ENCODE data around the gene SLC25A22. TPM values are rescaled to one million over a fixed set of nuclear protein-coding genes. Genes with fewer than 3 reads are reported as not detected.

The SLC25A22 gene
- total and polyA plus RNA-seq, 2 donors (not counting 1 experiment from before 2014, with no cell fraction given): 25.7 to 45.7 TPM

DNA sequence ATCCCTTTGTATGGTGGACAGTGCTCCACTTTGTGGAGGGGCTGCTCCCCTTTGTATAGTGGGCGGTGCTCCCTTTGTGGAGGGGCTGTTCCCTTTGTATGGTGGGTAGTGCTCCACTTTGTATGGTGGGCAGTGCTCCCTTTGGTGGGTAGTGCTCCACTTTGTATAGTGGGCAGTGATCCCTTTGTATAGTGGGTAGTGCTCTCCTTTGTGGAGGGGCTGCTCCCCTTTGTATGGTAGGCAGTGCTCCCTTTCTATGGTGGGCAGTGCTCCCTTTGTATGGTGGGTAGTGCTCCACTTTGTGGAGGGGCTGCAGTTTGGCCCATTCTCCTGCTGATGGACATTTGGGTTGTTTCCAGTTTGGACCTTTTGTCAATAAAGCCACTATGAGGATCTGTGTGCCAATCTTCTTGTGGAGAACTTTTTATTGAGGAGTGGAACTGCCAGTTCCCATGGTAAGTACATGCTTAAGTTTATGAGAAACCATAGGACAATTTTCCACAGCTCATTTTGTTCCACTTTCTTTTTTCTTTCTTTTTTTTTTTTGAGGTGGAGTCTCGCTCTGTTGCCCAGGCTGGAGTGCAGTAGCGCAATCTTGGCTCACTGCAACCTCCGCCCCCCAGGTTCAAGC, 55.4 kb downstream of the SLC25A22 start:
- Histone ChIP-seq H4K20me1 (ENCODE audit: control insufficient read depth, insufficient read depth, low read length, poor library complexity, severe bottlenecking) (peaks cover 3% of the 10 kb centered on the region), H3K4me3 (ENCODE audit: control extremely low read depth in 1 of 5, extremely low read depth in 1 of 5, insufficient read depth in 1 of 5, low read depth in 2 of 5, low read length in 4 of 5) (no peak overlapping the region), H3K27me3 (replicated peaks in 1 of 4; ENCODE audit: control extremely low read depth in 1 of 4, control insufficient read depth in 3 of 4, insufficient read depth in 4 of 4, low read length in 3 of 4) (peaks cover 0 to 2% (median 0%) of the 10 kb centered on the region in 4 experiments), H2AFZ (ENCODE audit: insufficient read depth, low read depth, low read length, poor library complexity, severe bottlenecking) (no peak overlapping the region), H3K27ac (ENCODE audit: low read length in 2 of 2) (no peak overlapping the region), H3K36me3 (replicated peaks in 1 of 2; ENCODE audit: control extremely low read depth in 1 of 2, control insufficient read depth in 1 of 2, extremely low read depth in 1 of 2, insufficient read depth in 2 of 2, low read length in 1 of 2) (no peaks in the 10 kb centered on the region), H3K4me1 (ENCODE audit: control insufficient read depth in 2 of 2, insufficient read depth in 2 of 2, low read length in 2 of 2) (peaks cover 8 to 10% of the 10 kb centered on the region in 2 donors), H3K9me3 (ENCODE audit: control extremely low read depth in 1 of 3, control insufficient read depth in 2 of 3, insufficient read depth in 1 of 3, low read length in 2 of 3) (no peaks in the 10 kb centered on the region), H3K4me2 (replicated peaks; ENCODE audit: low read depth, low read length, poor library complexity, severe bottlenecking) (no peak overlapping the region), H3K79me2 (ENCODE audit: control insufficient read depth, insufficient read depth, low read length) (peaks cover 4% of the 10 kb centered on the region), H3K9ac (ENCODE audit: low read length) (no peak overlapping the region)
- ChIA-PET CTCF (interaction anchor here (1.4 to 2.9 kb wide), 2 partner anchors 9 to 17 kb away, joined by 3 to 6 read pairs; no protein-coding TSS in a partner anchor), POLR2A (interaction anchor here (0.6 to 0.8 kb wide), 2 partner anchors 21 to 49 kb away, joined by 3 to 5 read pairs; no protein-coding TSS in a partner anchor)
- TF ChIP-seq, protein P1, sequence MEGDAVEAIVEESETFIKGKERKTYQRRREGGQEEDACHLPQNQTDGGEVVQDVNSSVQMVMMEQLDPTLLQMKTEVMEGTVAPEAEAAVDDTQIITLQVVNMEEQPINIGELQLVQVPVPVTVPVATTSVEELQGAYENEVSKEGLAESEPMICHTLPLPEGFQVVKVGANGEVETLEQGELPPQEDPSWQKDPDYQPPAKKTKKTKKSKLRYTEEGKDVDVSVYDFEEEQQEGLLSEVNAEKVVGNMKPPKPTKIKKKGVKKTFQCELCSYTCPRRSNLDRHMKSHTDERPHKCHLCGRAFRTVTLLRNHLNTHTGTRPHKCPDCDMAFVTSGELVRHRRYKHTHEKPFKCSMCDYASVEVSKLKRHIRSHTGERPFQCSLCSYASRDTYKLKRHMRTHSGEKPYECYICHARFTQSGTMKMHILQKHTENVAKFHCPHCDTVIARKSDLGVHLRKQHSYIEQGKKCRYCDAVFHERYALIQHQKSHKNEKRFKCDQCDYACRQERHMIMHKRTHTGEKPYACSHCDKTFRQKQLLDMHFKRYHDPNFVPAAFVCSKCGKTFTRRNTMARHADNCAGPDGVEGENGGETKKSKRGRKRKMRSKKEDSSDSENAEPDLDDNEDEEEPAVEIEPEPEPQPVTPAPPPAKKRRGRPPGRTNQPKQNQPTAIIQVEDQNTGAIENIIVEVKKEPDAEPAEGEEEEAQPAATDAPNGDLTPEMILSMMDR (IDR thresholded peaks at IDR 0.05): no peak
- no peak for TF ChIP-seq EZH2 (IDR thresholded peaks at IDR 0.05; ENCODE audit: borderline replicate concordance, insufficient read depth, low read depth, low read length, poor library complexity, severe bottlenecking)
- Mint-ChIP-seq H3K4me1 (peaks cover 8% of the 10 kb centered on the region), H3K27ac (no peak overlapping the region), H3K9me3 (ENCODE audit: insufficient read depth) (no peaks in the 10 kb centered on the region), H3K27me3 (peaks cover 10% of the 10 kb centered on the region), H3K4me3 (no peak overlapping the region)
- 100% methylated on average over 1 of the region's 4 CpGs for WGBS (ENCODE audit: insufficient coverage)
- intact Hi-C loops (cut with micrococcal nuclease): no loop called here
- DNase-seq (no peak), ATAC-seq (ENCODE audit: low read depth) (no peak)

DNA sequence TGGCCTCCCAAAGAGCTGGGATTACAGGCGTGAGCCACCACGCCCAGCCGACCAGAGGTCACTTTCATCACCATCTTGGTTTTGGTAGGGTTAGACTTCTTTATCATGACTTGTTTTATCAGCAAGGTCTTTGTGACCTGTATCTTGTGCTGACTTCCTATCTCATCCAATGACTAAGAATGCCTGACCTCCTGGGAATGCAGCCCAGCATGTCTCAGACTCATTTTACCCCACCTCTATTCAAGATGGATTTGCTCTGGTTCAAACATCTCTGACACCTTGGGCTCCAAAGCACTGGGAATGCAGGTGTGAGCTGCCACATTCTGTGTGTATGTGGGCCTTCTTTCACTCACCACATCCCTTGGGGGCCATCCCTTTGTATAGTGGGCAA, 55.9 kb downstream of the SLC25A22 start:
- H3K27ac ChIP-seq (ENCODE audit: low read length in 2 of 2): no peak overlapping the region
- no peak overlapping the region for H3K4me3 Mint-ChIP-seq
- H3K4me3 ChIP-seq (ENCODE audit: control extremely low read depth in 1 of 5, extremely low read depth in 1 of 5, insufficient read depth in 1 of 5, low read depth in 2 of 5, low read length in 4 of 5): no peak overlapping the region
- H3K4me1 ChIP-seq (ENCODE audit: control insufficient read depth in 2 of 2, insufficient read depth in 2 of 2, low read length in 2 of 2): peaks cover 14 to 15% of the 10 kb centered on the region in 2 donors
- no peak for ATAC-seq (ENCODE audit: low read depth)
- H3K9me3 Mint-ChIP-seq (ENCODE audit: insufficient read depth): no peaks in the 10 kb centered on the region
- H3K27ac Mint-ChIP-seq: no peak overlapping the region
- ChIA-PET POLR2A (no interaction called here), CTCF (interaction anchor here (2.9 kb wide), 1 partner anchor 16 kb away, joined by 6 read pairs; no protein-coding TSS in a partner anchor)
- TF ChIP-seq, protein P1 (IDR thresholded peaks at IDR 0.05): no peak
- TF ChIP-seq EZH2 (IDR thresholded peaks at IDR 0.05; ENCODE audit: borderline replicate concordance, insufficient read depth, low read depth, low read length, poor library complexity, severe bottlenecking): no peak
- H3K9ac ChIP-seq (ENCODE audit: low read length): no peak overlapping the region
- H3K9me3 ChIP-seq (ENCODE audit: control extremely low read depth in 1 of 3, control insufficient read depth in 2 of 3, insufficient read depth in 1 of 3, low read length in 2 of 3): no peaks in the 10 kb centered on the region
- H3K4me1 Mint-ChIP-seq: peaks cover 13% of the 10 kb centered on the region
- intact Hi-C loops (cut with micrococcal nuclease): no loop called here
- H3K36me3 ChIP-seq (replicated peaks in 1 of 2; ENCODE audit: control extremely low read depth in 1 of 2, control insufficient read depth in 1 of 2, extremely low read depth in 1 of 2, insufficient read depth in 2 of 2, low read length in 1 of 2): no peaks in the 10 kb centered on the region
- H2AFZ ChIP-seq (ENCODE audit: insufficient read depth, low read depth, low read length, poor library complexity, severe bottlenecking): no peak overlapping the region
- DNase-seq: no peak
- no peaks in the 10 kb centered on the region for H3K79me2 ChIP-seq (ENCODE audit: control insufficient read depth, insufficient read depth, low read length)
- H3K4me2 ChIP-seq (replicated peaks; ENCODE audit: low read depth, low read length, poor library complexity, severe bottlenecking): no peak overlapping the region
- peaks cover 16% of the 10 kb centered on the region for H3K27me3 Mint-ChIP-seq
- peaks cover 0 to 7% (median 0%) of the 10 kb centered on the region in 4 experiments for H3K27me3 ChIP-seq (replicated peaks in 1 of 4; ENCODE audit: control extremely low read depth in 1 of 4, control insufficient read depth in 3 of 4, insufficient read depth in 4 of 4, low read length in 3 of 4)
- WGBS (ENCODE audit: insufficient coverage): 100% methylated on average over 1 of the region's 3 CpGs
- no peaks in the 10 kb centered on the region for H4K20me1 ChIP-seq (ENCODE audit: control insufficient read depth, insufficient read depth, low read length, poor library complexity, severe bottlenecking)
